ENCODE measurements around the gene ARID3A.
A peak's percentile ranks its signal among the peaks of the same experiment; 100 is the strongest.
"Not testable (repeated sequence)": the region's sequence is repeated elsewhere in the genome, so short reads cannot be mapped to it uniquely, and the experiment has no call there.

Gene ARID3A

DNA sequence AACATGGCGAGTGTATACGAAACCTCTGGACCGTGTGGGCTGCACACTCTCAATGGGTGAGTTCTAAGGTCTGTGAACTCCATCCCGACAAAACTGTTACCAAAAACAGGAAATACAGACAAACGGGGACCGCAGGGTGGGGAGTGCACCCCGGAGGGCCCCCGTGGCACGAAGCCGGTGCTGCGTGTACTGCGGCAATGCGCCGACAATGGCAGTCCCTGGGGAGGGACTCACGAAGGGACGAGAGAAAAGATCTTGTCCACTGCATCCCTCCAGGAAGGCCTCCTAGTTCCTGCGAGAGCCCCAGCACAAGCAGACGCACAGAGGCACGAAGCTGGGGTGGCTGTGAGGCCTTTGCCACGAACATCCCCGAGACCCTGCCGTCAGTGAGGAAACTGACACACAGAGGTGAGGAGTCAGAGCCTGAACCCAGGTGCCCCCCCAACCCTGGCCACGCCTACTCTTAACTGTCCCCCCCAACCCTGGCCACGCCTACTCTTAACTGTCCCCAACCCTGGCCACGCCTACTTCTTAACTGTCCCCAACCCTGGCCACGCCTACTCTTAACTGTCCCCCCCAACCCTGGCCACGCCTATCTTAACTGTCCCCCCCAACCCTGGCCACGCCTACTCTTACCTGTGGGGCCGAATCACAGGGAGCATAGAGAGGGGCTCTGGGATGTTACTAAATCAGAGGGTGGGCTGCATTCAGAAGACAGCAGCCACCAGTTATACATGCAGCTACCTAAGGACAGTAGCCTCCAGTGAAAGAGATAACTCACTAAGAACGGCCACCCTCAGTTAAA, 37.1 kb upstream of the ARID3A start:
- TF ChIP-seq, protein P1, sequence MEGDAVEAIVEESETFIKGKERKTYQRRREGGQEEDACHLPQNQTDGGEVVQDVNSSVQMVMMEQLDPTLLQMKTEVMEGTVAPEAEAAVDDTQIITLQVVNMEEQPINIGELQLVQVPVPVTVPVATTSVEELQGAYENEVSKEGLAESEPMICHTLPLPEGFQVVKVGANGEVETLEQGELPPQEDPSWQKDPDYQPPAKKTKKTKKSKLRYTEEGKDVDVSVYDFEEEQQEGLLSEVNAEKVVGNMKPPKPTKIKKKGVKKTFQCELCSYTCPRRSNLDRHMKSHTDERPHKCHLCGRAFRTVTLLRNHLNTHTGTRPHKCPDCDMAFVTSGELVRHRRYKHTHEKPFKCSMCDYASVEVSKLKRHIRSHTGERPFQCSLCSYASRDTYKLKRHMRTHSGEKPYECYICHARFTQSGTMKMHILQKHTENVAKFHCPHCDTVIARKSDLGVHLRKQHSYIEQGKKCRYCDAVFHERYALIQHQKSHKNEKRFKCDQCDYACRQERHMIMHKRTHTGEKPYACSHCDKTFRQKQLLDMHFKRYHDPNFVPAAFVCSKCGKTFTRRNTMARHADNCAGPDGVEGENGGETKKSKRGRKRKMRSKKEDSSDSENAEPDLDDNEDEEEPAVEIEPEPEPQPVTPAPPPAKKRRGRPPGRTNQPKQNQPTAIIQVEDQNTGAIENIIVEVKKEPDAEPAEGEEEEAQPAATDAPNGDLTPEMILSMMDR (IDR thresholded peaks at IDR 0.05; ENCODE audit: low read depth, low read length): no peak
- no peak for DNase-seq (ENCODE audit: extremely low read depth, low read depth)

DNA sequence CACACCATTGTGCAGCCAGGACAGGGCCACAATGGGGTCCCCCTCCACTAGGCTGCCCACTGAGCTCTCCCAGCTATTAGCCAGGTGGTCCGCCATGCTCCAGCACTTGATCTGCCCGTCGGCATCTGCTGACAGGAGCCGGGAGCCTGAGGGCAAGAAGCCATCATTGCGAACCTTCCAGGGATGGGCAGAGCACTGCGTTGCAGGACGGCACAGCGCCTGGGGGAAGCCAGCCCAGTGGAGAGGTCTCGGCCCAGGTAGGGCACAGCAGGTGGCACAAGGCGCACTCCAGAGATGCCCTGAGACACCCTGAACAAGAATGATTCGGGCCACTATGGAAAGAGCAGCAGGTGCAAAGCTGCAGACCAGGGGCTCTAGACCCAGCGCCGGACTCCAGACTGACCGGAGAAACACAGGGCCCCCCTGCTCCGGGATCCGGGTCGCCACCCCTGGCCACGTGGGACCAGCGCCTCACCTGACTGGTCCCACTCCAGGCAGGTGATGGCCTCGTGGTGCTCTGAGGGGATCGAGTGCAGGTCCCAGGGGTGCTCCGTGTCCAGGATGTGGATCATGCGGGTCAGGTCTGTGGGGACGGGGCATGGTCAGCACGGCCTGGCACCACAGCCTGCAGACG, 36.1 kb upstream of the ARID3A start:
- TF ChIP-seq, protein P1 (IDR thresholded peaks at IDR 0.05; ENCODE audit: low read depth, low read length): no peak

DNA sequence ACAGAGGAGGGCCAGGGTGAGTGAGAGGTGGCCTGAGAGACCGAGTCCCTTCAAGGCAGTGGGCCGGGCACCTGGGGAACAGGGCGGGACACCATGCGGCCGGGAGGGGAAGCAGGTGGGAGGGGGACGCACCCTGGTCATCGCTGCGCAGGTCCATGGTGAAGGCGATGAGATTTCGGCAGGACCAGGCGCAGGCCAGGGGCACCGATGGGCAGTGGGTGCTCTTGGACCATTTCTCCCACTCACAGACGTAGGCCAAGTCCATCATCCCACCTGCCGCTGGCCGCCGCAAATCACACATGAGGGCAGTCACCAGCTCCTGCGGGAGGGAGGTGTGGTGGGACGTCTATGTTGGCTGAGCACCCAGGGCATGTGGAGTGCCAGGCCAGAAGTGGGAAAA, 35.0 kb upstream of the ARID3A start:
- TF ChIP-seq, protein P1 (IDR thresholded peaks at IDR 0.05; ENCODE audit: low read depth, low read length): no peak
- DNase-seq (ENCODE audit: extremely low read depth, low read depth): no peak

More for the DNA sequence above, 36.1 kb upstream of the ARID3A start:
- DNase-seq (ENCODE audit: extremely low read depth, low read depth): no peak

DNA sequence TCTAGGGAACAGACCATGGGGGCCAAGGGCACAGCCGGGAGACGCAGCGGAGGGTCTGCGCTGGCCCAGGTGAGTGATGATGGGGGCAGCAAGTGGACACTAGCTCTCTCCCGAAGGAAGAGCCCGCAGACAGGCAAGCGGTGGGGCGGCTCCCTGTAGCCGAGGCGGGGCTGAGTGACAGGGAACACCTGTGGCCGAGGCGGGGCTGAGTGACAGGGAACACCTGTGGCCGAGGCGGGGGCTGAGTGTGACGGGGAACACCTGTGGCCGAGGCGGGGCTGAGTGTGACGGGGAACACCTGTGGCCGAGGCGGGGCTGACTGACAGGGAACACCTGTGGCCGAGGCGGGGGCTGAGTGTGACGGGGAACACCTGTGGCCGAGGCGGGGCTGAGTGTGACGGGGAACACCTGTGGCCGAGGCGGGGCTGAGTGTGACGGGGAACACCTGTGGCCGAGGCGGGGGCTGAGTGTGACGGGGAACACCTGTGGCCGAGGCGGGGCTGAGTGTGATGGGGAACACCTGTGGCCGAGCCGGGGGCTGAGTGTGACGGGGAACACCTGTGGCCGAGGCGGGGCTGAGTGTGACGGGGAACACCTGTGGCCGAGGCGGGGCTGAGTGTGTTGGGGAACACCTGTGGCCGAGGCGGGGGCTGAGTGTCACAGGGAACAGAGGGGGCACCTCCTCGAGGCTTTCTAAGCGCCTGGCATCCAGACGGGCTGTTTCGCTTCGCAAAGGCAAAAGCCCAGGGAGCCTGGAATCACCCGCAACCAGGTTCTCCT, 34.2 kb upstream of the ARID3A start:
- not testable (repeated sequence) for DNase-seq (ENCODE audit: extremely low read depth, low read depth)

DNA sequence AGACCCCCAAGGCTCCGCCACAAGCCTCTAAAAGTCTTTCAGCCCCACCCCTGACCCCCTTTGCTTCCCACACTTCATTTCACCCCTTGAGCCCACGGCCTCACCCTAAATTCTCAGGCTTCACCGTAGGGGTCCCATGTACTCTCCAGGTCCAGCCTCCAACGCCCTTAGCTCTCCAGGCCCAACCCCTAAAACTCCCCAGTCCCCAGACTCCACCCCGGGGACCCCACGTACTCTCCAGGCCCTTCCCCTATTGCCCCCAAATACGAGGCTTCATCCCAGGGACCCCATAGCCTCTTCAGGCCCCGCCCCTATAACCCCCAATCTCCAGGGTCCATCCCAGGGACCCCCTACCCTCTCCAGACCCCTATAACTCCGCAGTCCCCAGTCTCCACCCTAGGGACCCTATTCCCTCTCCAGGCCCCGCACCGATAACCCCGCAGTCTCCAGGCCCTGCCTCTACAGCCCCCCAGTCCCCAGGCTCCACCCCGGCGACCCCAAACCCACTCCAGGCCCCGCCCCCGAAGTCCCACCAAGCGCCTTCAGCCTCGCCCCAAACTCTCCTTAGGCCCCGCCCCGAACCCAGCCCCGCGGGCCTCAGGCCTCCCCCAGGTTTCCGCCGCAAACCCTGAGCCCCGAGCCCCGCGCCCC, 33.5 kb upstream of the ARID3A start:
- TF ChIP-seq, protein P1 (IDR thresholded peaks at IDR 0.05; ENCODE audit: low read depth, low read length): no peak
- DNase-seq (ENCODE audit: extremely low read depth, low read depth): no peak

DNA sequence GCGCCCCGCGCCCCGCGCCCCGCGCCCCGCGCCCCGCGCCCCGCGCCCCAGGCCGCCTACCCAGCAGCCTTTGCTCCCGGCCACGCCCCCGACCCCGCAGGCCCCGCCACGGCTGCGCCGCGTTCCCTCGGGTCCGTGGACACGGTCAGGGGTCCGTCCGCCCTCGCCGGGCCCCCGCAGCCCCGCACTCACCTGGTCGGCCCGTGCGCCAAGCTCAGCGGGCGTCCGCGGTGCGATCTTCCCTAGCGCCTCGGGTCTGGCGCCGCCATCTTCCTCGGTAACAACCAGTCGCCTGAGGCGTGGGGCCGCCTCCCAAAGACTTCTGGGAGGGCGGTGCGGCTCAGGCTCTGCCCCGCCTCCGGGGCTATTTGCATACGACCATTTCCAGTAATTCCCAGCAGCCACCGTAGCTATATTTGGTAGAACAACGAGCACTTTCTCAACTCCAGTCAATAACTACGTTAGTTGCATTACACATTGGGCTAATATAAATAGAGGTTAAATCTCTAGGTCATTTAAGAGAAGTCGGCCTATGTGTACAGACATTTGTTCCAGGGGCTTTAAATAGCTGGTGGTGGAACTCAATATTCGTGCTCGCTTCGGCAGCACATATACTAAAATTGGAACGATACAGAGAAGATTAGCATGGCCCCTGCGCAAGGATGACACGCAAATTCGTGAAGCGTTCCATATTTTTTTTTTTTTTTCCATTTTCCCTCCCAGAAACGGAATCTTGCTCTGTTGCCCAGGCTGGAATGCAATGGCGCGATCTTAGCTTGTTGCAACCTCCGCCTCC, 32.7 kb upstream of the ARID3A start, which contains the start of the genes MED16 and RNU6-9:
MED16 (minus strand) TSS at position 294 of the 796 bp plus-strand sequence. CDS start 2,056 bp downstream, outside the sequence.
RNU6-9 (plus strand) TSS at position 591 of the 796 bp plus-strand sequence.
- peak; percentile 88 for DNase-seq (ENCODE audit: extremely low read depth, low read depth)
- TF ChIP-seq, protein P1 (IDR thresholded peaks at IDR 0.05; ENCODE audit: low read depth, low read length): no peak
